ENCODE results near the gene GAB2.

DNA sequence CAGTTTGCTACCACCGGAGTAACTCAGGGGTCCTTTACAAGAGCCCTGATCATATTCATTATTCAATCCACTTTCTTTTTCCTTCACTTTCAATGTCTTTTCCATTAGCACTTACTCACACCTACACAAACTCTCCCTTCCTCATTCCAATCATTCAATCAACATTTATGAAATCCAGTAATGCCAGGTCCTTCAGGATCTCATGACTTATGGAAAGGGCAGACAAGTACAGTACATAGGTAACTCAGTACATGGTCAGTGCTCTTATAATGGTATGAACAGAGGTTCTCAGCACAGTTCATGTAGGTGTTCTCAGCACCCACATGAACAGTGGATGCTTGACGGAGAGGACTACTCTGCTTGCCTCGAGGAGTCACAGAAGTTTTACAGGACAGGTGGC lies 122.3 kb downstream of the GAB2 start:
- TF ChIP-seq, protein P1, sequence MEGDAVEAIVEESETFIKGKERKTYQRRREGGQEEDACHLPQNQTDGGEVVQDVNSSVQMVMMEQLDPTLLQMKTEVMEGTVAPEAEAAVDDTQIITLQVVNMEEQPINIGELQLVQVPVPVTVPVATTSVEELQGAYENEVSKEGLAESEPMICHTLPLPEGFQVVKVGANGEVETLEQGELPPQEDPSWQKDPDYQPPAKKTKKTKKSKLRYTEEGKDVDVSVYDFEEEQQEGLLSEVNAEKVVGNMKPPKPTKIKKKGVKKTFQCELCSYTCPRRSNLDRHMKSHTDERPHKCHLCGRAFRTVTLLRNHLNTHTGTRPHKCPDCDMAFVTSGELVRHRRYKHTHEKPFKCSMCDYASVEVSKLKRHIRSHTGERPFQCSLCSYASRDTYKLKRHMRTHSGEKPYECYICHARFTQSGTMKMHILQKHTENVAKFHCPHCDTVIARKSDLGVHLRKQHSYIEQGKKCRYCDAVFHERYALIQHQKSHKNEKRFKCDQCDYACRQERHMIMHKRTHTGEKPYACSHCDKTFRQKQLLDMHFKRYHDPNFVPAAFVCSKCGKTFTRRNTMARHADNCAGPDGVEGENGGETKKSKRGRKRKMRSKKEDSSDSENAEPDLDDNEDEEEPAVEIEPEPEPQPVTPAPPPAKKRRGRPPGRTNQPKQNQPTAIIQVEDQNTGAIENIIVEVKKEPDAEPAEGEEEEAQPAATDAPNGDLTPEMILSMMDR (IDR thresholded peaks at IDR 0.05) = no peak
- no peak for TF ChIP-seq EP300 (IDR thresholded peaks at IDR 0.05)
- peak in 1 of 3 donors; percentile 40 for TF ChIP-seq POLR2AphosphoS5 (IDR thresholded peaks at IDR 0.05)

Data from stomach (tissue), 4 donors.